HS-5 (cell line): ENCODE data around the gene SORBS1.
A peak's percentile ranks its signal among the peaks of the same experiment; 100 is the strongest.
"Not testable (repeated sequence)": the region's sequence is repeated elsewhere in the genome, so short reads cannot be mapped to it uniquely, and the experiment has no call there.

Experiments used
- DNase-seq: peaks from one replicate; pipeline ENCODE4 v3.0.0-alpha.2; 2012; ENCODE audit warnings: low read depth

Gene SORBS1

GRCh38 chr10:95388539-95388938 is 172.6 kb downstream of the SORBS1 start:
- no peak for DNase-seq

- DNase-seq = no peak
These were observed 173.1 kb downstream of the SORBS1 start for GRCh38 chr10:95388109-95388471.

- DNase-seq = no peak
These were observed 177.0 kb downstream of the SORBS1 start for GRCh38 chr10:95384011-95384704.

- no peak for DNase-seq
These were observed 178.6 kb downstream of the SORBS1 start for GRCh38 chr10:95382596-95382995.

- DNase-seq = no peak
These were observed 179.0 kb downstream of the SORBS1 start for GRCh38 chr10:95382174-95382573.

GRCh38 chr10:95377950-95378349 is 183.2 kb downstream of the SORBS1 start:
- DNase-seq = no peak

- no peak for DNase-seq
These were observed 185.8 kb downstream of the SORBS1 start for GRCh38 chr10:95375418-95375817.

GRCh38 chr10:95374597-95375209 is 186.5 kb downstream of the SORBS1 start:
- DNase-seq = peak; percentile 23

GRCh38 chr10:95373660-95374059 is 187.5 kb downstream of the SORBS1 start:
- DNase-seq = no peak

- no peak for DNase-seq
These were observed 196.8 kb downstream of the SORBS1 start for GRCh38 chr10:95364342-95364741.

- peak; percentile 44 for DNase-seq
These were observed 197.8 kb downstream of the SORBS1 start for GRCh38 chr10:95363303-95363912.

- DNase-seq = no peak
These were observed 201.0 kb downstream of the SORBS1 start for GRCh38 chr10:95360122-95360714.

GRCh38 chr10:95359466-95359865 is 201.7 kb downstream of the SORBS1 start:
- DNase-seq = no peak

- no peak for DNase-seq
These were observed 204.8 kb downstream of the SORBS1 start for GRCh38 chr10:95356190-95356955.

- DNase-seq = no peak
These were observed 205.9 kb downstream of the SORBS1 start for GRCh38 chr10:95355301-95355700.

- no peak for DNase-seq
These were observed 207.1 kb downstream of the SORBS1 start for GRCh38 chr10:95354110-95354509.

- DNase-seq = no peak
These were observed 208.0 kb downstream of the SORBS1 start for GRCh38 chr10:95353123-95353522.

- no peak for DNase-seq
These were observed 208.5 kb downstream of the SORBS1 start for GRCh38 chr10:95352684-95353083.

GRCh38 chr10:95350830-95351228 is 210.3 kb downstream of the SORBS1 start:
- DNase-seq = no peak

- no peak for DNase-seq
These were observed 210.8 kb downstream of the SORBS1 start for GRCh38 chr10:95350219-95350829.

- DNase-seq = not testable (repeated sequence)
These were observed 213.8 kb downstream of the SORBS1 start for GRCh38 chr10:95347402-95347766.
